Muscle layer of colon (tissue), 2 donors: ENCODE data around the gene RHOF.

Experiments used
- H3K27ac ChIP-seq: one replicate; pipeline ENCODE4 v1.7.0; 2013; ENCODE audit warnings: low read depth, mild to moderate bottlenecking, low read length, moderate library complexity
- H3K27me3 ChIP-seq, 2 donors: one replicate each; pipeline ENCODE4 v1.7.0; 2013; ENCODE audit warnings: low read length in 2 of 2, mild to moderate bottlenecking in 2 of 2; ENCODE audit not compliant: insufficient read depth in 2 of 2, control insufficient read depth in 1 of 2
- H3K36me3 ChIP-seq: one replicate; pipeline ENCODE4 v1.7.0; 2013; ENCODE audit warnings: mild to moderate bottlenecking, low read length; ENCODE audit not compliant: insufficient read depth
- H3K4me1 ChIP-seq: one replicate; pipeline ENCODE4 v1.7.0; 2013; ENCODE audit warnings: mild to moderate bottlenecking, low read length; ENCODE audit not compliant: insufficient read depth
- H3K4me3 ChIP-seq, 2 donors: one replicate each; pipeline ENCODE4 v1.7.0; 2013; ENCODE audit warnings: low read length in 2 of 2, low read depth in 1 of 2, mild to moderate bottlenecking in 1 of 2, moderate library complexity in 1 of 2
- H3K9ac ChIP-seq: one replicate; pipeline ENCODE4 v1.7.0; 2013; ENCODE audit warnings: low read length
- H3K9me3 ChIP-seq: one replicate; pipeline ENCODE4 v1.7.0; 2013; ENCODE audit warnings: mild to moderate bottlenecking, low read length
- donor health status: abdominal sarcoma.
- donor health status: Adenocarcinoma of cecum.

The RHOF gene

DNA sequence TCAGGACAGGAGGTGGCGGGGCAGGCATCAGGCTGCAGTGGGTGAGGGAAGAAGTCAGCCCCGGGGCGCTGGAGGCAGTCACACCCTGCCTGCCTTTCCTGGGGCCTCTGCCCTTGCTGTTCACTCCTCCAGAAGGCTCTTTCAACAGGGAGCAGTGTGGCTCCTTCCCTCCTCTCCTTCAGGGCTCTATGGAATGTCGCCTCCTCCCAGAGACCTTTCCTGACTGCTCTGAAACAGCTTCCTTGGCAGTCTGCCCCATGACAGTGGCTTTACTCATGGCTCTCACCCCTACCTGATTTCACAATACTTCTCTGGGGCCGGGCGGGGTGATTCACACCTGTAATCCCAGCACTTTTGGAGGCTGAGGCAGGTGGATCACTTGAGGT lies 7.1 kb downstream of the RHOF start:
- H3K27me3 ChIP-seq = no peaks in the 10 kb centered on the region
- H3K9me3 ChIP-seq = no peaks in the 10 kb centered on the region
- H3K4me1 ChIP-seq = peaks cover 10% of the 10 kb centered on the region
- no peak overlapping the region for H3K27ac ChIP-seq
- H3K9ac ChIP-seq = no peak overlapping the region
- H3K4me3 ChIP-seq = no peak overlapping the region
- no peaks in the 10 kb centered on the region for H3K36me3 ChIP-seq

DNA sequence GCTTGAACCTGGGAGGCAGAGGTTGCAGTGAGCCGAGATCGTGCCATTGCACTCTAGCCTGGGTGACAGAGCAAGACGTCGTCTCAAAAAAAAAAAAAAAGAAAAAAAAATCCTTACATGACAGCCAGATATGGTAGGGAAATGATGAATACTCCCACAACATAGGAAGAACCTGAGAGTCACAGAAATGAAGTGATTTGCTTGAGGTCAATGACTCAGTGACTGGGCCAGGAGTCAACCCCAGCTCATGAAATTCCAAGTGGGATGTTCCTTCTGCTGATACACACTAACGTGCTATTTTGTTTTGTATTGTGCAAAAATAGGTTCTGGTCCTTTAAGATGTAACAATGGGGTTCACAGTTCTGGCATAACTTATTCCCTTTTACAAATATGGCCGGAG lies 9.0 kb downstream of the RHOF start:
- H3K27ac ChIP-seq = no peak overlapping the region

DNA sequence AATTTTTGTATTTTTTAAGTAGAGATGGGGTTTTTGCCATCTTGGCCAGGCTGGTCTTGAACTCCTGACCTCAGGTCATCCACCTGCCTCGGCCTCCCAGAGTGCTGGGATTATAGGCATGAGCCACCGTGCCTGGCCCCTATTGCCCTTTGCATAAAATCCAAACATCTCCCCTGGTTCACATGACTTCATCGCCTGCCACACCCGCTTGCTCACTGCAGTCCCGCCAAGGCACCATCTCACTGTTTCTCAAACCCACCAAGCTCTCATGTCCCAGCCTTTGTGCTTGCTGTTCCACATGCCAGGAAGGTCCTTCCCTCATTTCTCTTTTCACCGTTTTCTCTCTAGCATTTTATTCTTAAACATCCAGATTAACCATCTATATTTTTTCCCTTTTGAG lies 9.7 kb downstream of the RHOF start:
- Histone ChIP-seq H3K9ac (no peak overlapping the region), H3K36me3 (peaks cover 5% of the 10 kb centered on the region), H3K4me3 (no peak overlapping the region), H3K9me3 (no peaks in the 10 kb centered on the region), H3K4me1 (peaks cover 14% of the 10 kb centered on the region), H3K27ac (no peak overlapping the region), H3K27me3 (no peaks in the 10 kb centered on the region)

More for the DNA sequence above, 9.0 kb downstream of the RHOF start:
- H3K9me3 ChIP-seq = no peaks in the 10 kb centered on the region
- H3K27me3 ChIP-seq = no peaks in the 10 kb centered on the region
- H3K9ac ChIP-seq = no peak overlapping the region
- peaks cover 14% of the 10 kb centered on the region for H3K4me1 ChIP-seq
- no peak overlapping the region for H3K4me3 ChIP-seq
- peaks cover 5% of the 10 kb centered on the region for H3K36me3 ChIP-seq

DNA sequence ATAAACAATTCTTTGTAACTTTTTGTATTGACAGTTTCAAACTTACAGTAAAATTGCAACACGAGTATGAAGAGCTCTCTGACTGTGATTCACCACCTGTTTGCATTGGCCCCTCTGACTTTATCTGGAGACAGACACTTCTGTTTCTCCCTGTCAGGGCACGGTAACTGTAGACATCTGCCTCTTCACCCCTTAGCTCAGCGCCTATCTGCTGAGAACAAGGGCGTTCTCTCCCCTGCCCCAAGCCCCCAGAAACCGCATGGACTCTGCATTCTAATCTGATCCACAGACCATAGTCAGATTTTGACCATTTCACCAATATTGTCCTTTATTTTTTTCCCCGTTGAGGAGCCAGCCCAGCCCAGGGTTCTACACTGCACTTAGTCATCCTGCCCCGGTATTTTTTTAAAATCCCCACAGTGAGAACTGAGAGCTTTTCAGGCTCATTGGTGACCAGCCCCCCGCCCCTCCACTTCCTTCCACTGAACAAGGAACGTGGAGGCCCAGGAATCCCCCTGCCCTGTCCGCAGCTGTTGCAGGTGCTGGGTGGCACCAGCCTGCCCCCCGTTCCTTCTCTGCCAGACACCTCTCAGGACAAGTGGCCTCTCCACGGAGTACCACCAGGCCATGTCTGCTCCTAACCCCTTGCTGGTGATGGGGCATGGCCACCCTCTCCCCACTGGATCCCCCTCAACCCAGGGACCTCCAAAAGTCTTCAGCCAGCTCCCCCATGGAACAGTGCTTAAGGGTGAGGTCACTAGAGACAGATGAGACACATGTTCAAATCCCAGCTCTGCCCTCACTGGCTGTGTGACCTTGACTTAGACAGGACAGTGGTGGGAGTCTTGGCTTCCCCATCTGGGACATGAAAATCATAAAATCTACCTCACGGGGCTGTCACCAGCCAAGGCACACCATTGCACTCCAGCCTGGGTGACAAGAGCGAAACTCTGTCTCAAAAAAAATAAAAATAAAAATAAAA lies 11.2 kb downstream of the RHOF start:
- peaks cover 14% of the 10 kb centered on the region for H3K4me1 ChIP-seq
- H3K27ac ChIP-seq = peak overlapping the region; percentile 68
- H3K27me3 ChIP-seq = no peaks in the 10 kb centered on the region
- H3K4me3 ChIP-seq = no peak overlapping the region
- H3K9me3 ChIP-seq = no peaks in the 10 kb centered on the region
- peak overlapping the region; percentile 6 for H3K9ac ChIP-seq
- peaks cover 5% of the 10 kb centered on the region for H3K36me3 ChIP-seq

DNA sequence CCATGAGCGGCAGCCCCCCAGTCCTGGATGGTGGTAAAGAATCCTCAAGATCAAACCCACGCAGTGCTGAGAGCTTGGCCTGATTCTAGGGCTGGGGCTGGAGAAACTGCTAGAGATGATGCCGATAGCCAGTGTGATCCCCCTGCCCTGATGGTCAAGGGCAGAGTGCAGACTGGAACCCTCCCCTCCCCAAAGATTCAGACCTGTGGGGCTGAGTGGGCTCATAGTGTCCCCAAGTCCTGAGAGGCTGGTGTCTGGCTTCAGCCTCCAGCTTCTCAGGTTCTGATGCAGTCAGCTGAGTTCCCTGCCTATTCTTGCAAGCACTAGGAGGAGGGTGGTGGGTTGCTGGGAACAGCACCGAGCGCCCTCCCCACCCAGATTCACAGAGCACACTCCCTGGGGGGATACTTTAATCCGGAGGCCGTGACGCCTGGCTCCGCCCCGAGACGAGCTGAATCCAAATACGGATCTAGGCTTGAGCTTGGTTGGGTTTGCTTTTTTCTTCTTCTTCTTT lies 11.9 kb downstream of the RHOF start:
- Histone ChIP-seq H3K27ac (peak overlapping the region; percentile 68), H3K9ac (peak overlapping the region; percentile 42), H3K4me3 (no peak overlapping the region), H3K27me3 (no peaks in the 10 kb centered on the region), H3K4me1 (peaks cover 14% of the 10 kb centered on the region), H3K9me3 (no peaks in the 10 kb centered on the region), H3K36me3 (peaks cover 5% of the 10 kb centered on the region)

DNA sequence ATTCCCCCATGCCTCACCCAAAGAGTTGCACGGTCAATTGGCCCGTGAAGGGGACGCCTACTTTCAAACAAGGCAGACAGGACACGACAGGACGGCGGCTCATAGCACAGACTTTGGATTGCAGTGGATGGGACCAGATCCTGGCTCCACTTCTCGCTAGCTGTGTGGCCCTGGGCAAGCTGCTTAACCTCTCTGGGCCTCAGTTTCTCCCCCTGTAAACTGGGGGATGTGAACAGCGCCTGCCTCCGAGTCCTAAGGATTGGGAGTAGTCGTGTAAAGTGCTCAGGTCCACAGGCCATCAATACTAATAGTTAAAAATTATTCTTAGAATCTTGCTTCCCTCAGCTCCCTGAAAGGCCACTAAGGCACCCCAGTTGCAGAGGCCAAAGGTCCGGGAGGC lies 13.1 kb downstream of the RHOF start:
- H3K36me3 ChIP-seq = peaks cover 5% of the 10 kb centered on the region
- no peaks in the 10 kb centered on the region for H3K9me3 ChIP-seq
- H3K4me1 ChIP-seq = peaks cover 14% of the 10 kb centered on the region
- H3K4me3 ChIP-seq = no peak overlapping the region
- H3K27ac ChIP-seq = no peak overlapping the region
- H3K9ac ChIP-seq = no peak overlapping the region
- no peaks in the 10 kb centered on the region for H3K27me3 ChIP-seq

DNA sequence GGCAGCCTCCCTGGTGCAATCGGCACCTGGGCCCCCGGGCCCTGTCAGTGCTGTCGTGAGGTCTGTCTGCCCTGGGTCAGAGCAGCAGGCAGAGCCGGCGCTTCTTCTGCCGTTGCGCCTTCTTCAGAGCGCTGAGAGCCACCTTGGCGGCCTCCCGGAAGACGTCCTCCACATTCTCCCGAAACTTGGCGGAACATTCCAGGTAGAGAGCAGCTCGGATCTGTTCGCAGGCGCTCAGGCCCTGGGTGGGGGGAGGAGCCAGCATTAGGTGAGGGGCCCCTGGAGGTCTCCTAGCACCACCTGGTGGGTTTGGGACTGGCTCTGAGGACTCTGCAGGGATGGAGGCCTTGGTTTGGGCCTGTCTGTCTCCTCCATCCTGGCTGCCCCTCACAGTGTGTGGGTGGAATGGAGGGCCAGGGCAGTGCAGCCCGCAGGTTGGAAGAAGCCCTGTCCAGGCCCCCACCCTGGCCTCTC lies 14.0 kb downstream of the RHOF start:
- Histone ChIP-seq H3K9ac (no peak overlapping the region), H3K4me1 (peaks cover 14% of the 10 kb centered on the region), H3K36me3 (peaks cover 5% of the 10 kb centered on the region), H3K9me3 (no peaks in the 10 kb centered on the region), H3K4me3 (no peak overlapping the region), H3K27me3 (no peaks in the 10 kb centered on the region), H3K27ac (no peak overlapping the region)

DNA sequence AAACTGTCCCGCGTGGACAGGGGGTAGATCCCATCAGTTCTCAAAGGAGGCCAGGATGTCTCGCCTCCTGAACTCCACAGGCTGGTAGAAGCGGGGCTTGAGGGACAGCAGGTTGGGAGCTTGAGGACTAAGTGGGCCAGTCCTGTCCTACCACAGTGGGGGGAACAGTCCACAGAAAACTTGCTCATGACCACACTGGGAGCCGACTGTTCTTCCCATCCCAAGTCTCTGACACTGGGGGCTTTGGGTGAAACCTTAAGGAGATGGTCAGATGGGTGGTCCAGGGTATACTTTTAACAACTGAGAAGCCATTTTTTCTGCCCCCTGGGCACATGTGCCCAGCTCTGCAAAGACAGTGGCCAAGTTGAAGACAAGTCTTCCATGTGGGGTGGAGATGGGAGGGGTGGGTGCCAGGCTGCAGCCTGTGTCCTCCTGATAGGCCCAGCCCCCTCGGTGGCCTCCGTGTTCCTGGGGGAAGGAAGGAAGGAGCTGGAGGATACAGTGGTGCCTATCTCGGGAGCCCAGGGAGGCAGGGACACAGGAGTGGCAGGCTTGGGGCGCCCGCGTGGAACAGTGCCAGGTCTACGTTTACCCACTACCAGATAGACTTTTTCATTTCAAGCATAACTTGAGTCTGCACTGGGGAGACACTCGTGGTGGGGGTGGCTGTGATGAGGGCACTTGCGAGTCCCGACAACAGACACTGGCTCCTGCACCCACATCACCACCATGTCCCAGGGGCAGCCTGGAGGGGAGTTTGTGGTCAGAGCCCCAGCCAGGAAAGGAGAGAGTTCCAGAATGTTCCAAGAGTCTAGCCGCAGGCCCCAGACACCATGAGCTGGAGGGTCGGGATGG lies 14.7 kb downstream of the RHOF start:
- Histone ChIP-seq H3K9ac (no peak overlapping the region), H3K27me3 (no peaks in the 10 kb centered on the region), H3K4me3 (no peak overlapping the region), H3K9me3 (no peaks in the 10 kb centered on the region), H3K4me1 (peaks cover 14% of the 10 kb centered on the region), H3K36me3 (peaks cover 5% of the 10 kb centered on the region), H3K27ac (no peak overlapping the region)

DNA sequence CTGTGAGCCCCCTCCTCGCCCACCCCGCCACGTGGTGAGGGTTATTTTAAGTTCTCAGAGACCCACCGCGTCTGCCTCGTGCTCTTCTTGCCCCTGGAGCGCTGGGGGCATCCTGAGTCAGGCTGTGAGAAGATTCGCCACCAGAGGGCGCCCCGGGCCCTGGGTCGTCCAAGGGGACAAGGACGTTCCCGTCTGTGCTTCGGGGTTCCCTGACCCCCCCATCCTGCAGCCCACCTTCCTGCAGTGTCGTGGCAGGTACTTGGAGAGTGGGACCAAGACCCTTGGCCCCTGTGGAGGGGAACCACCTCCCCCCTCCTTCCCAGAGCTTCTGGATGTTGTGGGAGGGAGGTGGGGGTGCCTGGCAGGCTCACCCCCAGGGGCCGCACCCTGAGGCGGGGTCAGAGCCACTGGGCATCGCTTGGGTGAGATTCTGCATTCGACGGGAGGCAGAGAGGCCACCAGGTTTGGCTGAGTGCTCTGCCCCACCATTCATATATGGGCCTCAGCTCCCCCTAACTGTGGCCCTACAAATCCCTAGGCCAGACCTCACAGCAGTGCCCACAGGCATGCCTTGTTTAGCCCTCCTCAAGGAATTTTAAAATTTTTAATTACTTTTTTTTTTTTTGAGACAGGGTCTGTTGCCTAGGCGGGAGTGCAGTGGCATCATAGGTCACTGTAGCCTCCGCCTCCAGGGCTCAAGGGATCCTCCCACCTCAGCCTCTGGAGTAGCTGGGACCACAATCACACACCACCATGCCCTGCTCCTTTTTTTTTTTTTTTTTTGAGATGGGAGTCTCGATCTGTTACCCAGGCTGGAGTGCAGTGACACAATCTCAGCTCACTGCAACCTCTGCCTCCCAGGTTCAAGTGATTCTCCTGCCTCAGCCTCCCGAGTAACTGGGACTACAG lies 17.0 kb downstream of the RHOF start:
- Histone ChIP-seq H3K4me3 (no peak overlapping the region), H3K4me1 (peaks cover 13% of the 10 kb centered on the region), H3K9me3 (no peaks in the 10 kb centered on the region), H3K27ac (no peak overlapping the region), H3K27me3 (no peaks in the 10 kb centered on the region), H3K36me3 (peaks cover 5% of the 10 kb centered on the region), H3K9ac (no peak overlapping the region)

DNA sequence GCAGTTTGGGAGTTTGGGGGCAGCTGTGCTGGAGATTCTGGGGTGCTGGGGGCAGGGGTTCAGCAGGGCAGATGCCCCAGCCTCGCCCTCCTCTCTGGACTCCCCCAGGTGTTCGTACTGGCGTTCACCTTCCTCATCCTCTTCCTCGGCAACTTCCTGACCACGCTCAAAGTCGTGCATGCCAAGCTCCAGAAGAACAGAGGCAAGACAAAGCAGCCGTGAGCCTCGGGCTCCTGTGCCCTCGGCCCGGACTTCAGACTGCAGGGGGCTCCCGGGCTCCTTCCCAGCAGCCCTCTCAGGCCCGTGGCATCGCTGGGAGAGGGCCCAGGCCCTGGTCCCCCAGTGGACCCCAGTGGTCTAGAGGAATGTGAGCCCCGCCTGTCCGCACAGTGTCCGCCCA lies 18.0 kb downstream of the RHOF start:
- Histone ChIP-seq H3K9ac (no peak overlapping the region), H3K4me3 (no peak overlapping the region), H3K36me3 (peaks cover 4% of the 10 kb centered on the region), H3K27ac (no peak overlapping the region), H3K9me3 (no peaks in the 10 kb centered on the region), H3K27me3 (no peaks in the 10 kb centered on the region), H3K4me1 (peaks cover 10% of the 10 kb centered on the region)
